GM21528 (cell line): Measurements from ENCODE around the gene ATPAF1.
"Not testable (repeated sequence)": the region's sequence is repeated elsewhere in the genome, so short reads cannot be mapped to it uniquely, and the experiment has no call there.

Experiments used
- ATAC-seq: cut with Tn5 transposase; IDR thresholded peaks from one replicate; pipeline ENCODE4 v1.9.1; 2021; ENCODE audit warnings: mild to moderate bottlenecking, moderate library complexity; ENCODE audit not compliant: unreplicated experiment, low FRiP score

The ATPAF1 gene

DNA sequence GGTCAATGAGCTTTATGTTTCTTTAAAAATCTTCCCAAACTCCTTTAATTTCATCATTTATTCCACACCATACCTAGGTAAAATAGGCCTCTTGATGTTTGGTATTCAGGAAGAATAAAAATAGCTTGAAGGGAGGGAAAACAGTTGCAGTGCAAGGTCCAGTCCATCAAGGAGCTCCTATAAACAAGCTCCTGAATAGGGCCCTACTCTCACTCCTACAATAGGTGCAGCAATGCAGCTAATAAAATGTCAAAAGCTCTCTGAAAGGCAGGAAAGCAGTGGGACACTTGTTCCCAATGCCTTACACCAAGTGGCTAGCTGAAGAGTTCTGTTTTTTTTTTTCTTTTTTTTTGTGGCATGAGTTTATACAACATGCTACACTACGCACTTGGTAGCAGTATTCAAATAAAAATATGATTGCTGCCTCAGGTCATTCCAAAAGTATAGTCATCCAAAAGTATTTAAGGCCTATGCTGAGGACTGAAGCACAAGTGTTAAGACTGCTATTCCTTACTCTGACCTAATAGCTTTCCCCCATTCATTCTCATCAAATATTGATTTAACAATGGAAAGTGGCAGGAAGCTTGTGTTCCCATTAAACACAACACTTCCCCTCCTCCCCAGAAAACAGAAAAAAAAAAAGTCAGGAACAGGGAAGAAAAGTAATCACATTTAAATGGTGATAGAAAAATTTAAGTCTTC lies 13.3 kb upstream of the ATPAF1 start:
- no peak for ATAC-seq

DNA sequence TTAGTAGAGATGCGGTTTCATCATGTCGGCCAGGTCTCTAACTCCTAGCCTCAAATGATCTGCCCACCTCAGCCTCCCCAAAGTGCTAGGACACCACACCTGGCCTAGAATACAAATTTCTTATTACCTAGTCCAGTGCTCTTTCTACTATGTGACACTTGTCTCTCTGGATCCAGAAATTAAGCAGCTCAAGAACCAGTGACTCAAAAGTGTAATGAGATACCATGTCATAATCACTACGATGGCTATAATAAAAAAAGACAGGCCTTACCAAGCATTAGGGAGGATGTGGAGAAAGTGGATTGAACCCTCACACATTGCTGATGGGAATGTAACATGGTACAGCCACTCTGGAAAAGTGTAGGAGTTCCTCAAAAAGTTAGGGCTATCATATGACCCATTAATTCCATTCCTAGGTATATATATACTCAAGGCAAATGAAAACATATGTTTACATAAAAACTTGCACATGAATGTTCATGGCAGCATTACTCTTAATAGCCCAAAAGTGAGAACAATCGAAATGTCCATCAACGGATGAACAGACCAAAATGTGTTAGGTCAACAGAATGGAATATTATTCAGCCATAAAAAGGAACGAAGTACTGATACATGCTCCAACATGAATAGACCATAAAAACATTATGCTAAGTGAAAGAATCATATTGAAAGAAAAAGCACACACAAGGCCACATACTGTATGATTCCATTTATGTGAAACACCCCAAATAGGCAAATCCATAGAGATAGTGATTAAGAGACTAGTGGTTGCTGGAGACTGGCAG lies 11.8 kb upstream of the ATPAF1 start:
- no peak for ATAC-seq

DNA sequence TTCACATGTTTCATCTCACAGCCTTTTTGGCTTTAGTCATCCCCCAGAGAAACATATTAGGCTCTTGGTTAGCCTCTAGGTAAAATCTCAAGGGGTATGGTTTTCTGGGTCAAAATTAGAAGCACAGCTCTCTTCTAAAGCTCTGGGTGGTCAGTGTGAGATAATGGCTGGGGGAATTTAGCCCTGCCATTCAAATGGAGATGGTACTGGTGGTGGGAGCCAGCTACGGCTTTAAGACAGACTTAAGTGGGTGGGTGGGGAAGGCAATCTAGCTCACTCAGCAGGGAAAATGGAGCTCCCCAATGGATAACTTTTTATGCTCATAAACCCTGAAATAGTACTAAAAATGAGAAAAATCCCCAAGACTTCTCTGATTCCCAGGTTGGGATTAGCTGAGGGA lies 9.2 kb upstream of the ATPAF1 start:
- no peak for ATAC-seq

DNA sequence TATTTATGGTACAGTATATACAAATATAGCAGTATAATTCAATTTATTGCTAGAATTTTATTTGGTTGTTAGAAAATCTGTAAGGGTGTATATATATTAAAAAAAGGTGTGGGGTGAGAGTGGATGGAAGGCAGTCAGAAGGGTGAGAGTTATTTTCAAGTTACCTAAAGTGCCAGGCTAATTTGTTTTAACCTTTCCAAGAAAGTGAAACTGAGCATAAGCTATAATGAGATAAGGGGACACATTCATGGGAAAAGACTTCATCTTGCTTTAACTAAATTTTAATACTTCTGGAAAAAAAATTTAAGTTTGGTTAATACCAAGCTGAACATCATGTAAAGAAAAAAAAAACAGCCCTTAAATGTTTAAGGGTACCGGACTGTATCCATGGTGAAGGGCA lies 8.4 kb upstream of the ATPAF1 start:
- no peak for ATAC-seq

DNA sequence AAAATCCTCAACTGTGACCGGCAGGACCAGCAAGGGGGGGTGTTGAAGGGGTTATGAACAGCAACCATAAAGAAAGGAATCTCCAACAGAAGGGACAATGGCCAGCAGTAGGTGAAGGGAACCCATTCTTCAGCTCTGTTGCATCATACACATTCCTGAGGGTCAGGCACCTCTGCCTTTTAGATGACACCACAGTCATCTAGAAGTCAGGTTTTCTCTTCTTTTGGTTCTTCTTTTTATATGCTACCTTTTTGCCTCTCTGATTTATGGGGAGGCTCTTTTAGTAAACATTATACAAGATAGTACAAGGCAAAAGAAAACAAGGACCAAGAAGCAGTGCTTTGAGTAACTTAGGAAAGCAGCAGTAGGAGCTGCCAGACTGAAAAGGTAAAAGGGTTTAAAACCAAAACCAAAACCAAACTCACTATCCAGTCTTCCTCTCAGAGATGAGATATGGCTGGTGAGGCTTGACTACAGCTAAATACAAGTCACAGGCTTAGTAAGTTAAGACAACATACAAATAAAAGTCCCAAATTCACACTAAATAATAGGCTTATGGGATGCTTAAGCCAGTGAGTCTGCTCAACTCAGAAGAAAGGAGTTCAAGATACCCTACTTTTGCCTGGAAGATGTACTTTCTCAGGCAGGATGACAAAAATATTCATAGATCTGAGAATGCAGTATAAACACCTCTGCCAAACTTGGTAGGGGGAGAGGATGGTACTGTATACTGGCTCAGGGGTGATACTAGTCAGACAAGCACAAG lies 7.6 kb upstream of the ATPAF1 start:
- no peak for ATAC-seq

DNA sequence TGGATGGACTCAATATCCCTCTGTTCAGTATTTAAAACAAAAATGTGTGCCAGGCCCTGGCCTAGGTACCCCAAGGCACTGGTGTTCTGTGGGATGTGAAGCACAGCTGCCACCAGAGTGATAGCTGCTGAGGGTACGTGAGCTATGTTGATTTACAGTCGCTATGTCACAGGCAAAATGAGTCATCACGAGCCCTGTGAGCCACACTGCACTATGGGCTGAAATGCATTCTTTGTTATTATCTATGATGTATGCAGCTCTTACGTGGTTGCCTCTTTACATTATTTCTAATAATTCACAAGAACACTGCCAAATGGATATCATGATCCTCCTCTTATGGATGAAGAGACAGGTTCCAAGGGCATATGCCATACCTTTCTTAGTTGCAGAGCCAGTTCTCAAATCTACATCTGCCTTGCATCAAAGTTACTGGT lies 5.6 kb upstream of the ATPAF1 start:
- no peak for ATAC-seq

DNA sequence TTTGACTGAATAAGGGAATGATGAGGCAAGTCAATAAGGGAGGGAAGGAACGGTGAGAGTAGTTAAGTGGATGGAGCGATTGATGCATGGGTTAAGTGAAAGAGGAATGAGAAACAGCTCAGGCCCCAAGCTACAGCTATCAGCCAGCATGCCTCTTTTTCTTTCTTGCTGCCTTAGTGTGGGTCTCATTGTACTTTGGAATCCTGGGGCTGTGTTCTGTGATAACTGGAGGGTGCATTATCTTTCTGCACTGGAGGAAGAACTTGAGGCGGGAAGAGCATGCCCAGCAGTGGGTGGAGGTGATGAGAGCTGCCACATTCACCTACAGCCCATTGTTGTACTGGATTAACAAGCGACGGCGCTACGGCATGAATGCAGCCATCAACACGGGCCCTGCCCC lies 4.5 kb upstream of the ATPAF1 start:
- no peak for ATAC-seq

DNA sequence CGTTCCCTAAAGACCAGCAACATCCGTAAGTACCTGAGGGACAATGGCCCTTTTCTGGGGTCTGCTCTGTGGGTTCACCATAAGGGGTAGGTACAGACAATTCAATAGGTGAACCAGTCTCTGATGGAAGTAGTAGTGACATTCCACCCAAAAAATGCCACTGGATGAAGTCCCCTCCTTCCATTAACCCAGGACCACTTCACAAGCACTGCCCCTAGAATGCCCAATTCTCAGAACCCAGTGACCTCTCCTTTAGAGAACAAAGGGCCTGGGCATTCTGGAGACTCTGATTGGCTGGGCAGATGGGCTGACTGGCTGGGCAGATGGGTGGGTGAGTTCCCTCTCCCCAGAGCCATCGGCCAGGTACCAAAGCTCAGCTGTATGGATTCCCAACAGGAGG lies 3.4 kb upstream of the ATPAF1 start, which contains the start of gene TEX38:
TSS of gene TEX38 (plus strand) at position 301 of the 400 bp plus-strand sequence. CDS start at position 382, 81 bp downstream.
- no peak for ATAC-seq

DNA sequence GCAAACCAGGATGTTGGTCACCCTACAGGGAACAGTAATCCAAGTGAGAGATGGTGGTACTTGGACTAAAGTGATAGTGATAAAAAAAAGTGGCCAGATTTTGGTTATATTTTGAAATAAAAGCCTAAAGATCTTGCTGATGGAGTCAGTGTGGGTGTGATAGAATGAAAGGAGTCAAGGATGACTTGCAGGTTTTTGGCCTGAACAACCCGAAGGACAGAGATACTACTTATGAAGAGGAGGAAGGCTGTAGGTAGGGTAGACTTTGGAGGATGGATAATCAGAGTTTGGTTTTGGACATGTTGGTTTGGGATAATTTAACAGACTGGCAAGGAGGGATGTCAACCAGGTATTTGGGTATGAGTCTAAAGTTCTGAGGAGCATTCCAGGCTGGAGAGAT lies 2.0 kb upstream of the ATPAF1 start:
- no peak for ATAC-seq

DNA sequence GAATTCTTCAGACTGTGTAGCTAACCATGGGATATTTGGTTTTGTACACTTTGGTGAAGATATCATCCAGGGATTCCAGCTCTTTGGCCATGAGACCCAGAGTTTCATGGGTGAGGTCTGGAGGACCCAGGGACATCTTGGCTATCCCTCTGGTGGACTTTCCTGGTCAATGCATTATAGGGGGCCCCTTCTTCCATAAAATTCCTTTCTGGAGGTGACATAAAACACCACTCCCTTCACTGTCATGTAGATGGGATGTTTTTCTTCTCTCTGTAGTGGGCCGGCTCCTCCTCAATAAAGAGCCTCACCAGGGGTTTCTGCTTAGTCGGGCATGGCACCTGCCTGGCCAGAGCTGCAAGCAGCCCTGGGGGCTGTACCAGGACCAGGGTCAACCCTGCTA lies 2.2 kb downstream of the ATPAF1 start:
- ATAC-seq: no peak

DNA sequence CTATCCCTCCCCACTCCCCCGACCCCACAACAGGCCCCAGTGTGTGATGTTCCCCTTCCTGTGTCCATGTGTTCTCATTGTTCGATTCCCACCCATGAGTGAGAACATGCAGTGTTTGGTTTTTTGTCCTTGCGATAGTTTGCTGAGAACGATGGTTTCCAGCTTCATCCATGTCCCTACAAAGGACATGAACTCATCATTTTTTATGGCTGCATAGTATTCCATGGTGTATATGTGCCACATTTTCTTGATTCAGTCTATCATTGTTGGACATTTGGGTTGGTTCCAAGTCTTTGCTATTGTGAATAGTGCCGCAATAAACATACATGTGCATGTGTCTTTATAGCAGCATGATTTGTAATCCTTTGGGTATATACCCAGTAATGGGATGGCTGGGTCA lies 5.2 kb downstream of the ATPAF1 start:
- not testable (repeated sequence) for ATAC-seq

DNA sequence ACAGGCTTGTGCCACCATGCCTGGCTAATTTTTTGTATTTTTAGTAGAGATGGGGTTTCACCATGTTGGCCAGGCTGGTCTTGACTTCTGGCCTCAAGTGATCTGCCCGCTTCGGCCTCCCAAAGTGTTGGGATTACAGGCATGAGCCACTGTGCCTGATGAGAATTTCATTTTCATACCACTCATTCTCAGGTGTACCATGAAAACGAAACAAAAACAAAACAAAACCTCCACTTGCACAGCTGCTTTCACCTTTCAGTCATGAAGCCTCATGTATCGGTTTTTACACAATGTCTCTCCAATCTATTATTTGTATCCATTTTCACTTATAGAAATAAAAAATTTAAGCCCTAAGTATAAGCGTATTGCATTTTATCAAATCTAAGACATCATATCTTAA lies 8.0 kb downstream of the ATPAF1 start:
- peak; percentile 82 for ATAC-seq

DNA sequence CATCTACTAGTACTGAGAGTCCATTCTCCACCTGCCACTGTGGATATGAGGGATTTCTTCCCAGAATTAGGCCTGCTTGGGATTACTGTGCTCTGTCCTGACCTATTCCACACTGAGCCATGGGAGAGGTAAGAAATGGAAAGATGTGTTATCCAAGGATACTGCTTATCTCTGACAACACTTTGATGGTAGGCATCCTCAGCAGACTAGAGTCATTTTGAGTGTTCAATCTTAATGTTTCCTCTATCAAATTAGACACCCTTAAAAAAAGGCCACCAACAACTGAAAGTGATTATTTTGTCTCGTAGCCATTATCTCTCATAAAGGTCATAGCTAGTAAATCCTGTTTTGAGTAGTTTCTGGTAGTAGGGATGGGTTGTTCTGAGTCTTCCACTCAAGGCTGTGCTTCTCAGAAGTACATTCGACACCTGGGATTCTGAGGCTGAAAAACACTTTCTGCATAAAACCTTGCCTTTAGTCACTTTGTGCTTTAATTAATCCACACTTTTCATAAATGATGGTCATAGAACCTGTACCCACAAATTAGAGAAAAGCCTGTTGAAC lies 8.8 kb downstream of the ATPAF1 start:
- no peak for ATAC-seq

DNA sequence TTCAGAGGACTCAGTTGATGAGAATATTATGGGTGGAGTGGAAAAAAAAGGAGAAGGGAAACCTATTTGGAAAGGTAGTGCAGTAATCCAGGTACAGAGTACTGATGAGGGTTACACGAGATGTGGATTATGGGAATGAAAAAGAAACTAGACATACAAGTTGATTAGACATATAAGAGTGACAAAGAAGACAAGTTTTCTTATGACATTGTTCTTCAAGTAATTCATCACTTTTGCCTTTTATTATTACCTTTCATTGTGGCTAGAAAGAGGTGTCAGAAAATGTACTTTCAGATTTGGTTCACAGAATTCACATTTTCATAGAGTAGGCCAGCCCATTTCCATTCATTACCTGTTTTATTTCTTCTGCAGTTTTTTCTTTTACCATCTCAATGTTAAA lies 10.4 kb downstream of the ATPAF1 start:
- ATAC-seq: no peak

DNA sequence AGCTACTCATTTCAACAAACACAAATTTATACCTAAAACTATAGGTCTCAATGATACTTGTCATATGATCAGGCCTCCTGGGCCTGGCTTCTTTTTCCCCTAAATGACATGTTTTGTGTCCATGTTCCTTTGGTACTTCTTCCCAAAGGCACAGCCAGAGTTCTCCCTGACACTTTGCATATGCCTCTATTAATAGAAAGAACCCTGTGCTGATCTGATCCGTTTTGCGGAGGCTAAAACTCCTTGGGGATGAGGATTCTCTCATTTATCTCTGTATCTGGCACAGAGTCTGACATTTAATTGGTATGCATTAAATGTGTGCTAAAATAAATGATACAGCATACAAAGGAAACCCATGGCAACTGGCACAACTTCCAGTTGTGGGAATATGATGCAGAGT lies 11.5 kb downstream of the ATPAF1 start:
- ATAC-seq: no peak

DNA sequence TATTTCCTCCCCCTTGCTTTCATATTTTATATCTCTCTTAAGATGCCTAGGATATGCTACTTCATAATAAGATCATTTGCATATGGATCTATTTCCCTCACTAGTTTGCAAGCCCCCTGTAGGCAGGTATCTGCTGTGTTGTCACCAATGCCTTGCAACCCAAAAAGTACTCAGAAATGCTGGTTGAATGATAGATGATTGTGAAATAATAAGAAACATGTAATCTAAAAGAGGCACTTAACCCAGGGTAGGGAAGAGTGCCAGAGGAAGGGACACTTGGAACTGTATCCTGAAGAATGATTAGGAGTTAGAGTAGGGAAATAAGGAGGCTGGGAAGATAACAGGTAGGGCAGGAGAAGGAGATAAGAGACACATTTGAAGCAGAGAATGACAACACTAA lies 12.3 kb downstream of the ATPAF1 start:
- no peak for ATAC-seq

DNA sequence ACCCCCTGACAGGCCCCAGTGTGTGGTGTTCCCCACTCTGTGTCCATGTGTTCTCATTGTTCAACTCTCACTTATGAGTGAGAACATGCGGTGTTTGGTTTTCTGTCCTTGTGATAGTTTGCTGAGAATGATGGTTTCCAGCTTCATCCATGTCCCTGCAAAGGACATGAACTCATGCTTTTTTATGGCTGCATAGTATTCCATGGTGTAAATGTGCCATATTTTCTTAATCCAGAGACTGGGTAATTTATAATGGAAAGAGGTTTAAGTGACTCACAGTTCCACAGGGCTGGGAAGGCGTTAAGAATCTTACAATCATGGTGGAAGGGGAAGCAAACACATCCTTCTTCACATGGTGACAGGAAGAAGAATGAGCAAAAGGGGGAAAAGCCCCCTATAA lies 13.5 kb downstream of the ATPAF1 start:
- ATAC-seq: not testable (repeated sequence)

DNA sequence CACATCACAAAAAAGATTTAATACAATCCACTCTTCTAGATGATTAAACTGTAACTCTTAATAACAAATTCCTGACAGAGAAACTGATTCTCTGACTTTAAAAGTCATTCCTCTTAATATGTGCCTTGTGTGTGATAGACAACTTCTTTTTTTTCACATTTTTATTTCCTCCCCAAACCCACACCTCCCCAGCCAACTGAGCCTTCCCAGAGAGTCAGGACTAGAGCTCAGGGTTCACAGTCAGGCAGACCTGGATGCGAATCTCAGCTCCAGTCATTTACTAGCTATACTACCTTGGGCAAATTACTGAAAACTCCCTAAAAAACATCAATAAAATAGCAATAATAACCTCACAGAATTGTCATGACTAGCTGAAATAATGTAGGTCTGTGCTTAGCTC lies 14.2 kb downstream of the ATPAF1 start:
- no peak for ATAC-seq

DNA sequence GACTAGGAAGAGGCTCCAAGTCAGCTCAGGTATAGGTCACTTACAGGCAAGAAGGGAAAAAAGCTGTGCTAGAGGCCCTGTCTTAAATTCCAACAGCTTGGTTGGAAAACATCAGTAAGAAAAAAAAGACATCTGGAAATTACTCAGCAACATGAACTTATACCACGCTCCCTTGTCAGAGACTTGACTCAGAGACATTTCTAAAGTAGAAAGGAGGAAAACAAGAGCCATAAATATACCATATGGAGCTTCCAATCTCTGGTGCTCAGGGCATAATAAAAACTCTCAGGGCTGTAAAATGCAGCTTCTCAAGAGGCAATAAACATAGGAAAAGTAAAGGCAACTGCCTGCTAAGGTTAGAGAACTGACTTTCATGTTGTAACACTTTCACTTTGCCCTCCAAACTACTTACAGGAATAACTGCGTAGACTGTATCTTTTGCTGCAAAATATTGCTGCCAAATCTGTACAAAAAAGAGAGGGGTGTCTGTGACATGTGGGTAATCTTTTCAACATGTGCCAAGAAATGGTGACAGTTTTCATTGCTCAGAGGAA lies 14.7 kb downstream of the ATPAF1 start:
- no peak for ATAC-seq

DNA sequence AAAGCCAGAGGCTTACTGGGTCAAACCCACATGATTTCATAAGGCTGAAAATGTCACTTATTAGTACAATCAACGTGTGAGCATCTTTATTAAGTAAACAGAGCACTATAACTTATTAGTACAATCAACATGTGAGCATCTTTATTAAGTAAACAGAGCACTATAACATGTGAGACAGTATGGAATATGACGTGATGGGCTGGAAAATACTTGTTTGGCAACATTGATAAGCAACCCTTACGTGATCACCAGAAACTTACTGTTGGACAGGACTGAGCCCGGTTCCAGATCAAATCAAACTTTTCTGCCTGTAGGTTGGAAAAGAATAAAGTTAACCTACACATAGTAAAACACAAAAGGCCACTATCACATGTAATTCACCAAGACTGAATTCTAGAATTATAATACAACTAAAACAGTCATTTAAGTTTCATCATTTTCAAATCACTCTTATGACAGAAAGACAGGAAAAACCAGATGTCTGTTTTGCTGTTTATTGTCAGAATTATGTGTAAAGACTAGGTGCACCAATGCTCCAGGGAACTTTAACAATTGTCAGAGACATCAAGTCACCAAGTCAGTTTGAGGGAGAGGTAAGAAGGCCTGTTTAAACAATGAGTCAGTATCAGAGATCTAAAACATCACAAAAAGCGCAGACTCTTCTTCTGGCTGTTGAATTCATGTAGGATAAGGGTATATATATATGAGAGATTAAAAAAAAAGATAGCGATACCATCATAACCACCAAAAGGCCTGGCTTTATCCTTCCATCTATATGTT lies 15.7 kb downstream of the ATPAF1 start:
- no peak for ATAC-seq
